Gastrocnemius medialis (tissue), 4 donors: ENCODE data around the gene FGFBP1. TPM values are rescaled to one million over a fixed set of nuclear protein-coding genes. Genes with fewer than 3 reads are reported as not detected.

ENCODE experiments used
- ATAC-seq, 2 donors: fragments of 150-250 bp; one replicate each; pipeline ENCODE4 v1.9.1; 2016
- DNase-seq, 2 donors: peaks; one replicate each; pipeline ENCODE4 v3.0.0-alpha.2; 2019
- H3K27ac ChIP-seq, 4 donors: fragments of 200-600 bp; sonication (generic); 1 replicate in 1 of 4; 2 replicates in 3 of 4; pipeline ENCODE4 v1.5.1; 2016 to 2018; ENCODE audit warnings: mild to moderate bottlenecking in 2 of 4, moderate library complexity in 1 of 4
- H3K27me3 ChIP-seq, 3 donors: fragments of 200-600 bp; sonication (generic) in 2 of 3; 1 replicate in 1 of 3; 2 replicates in 2 of 3; pipeline versions ENCODE4 v1.5.1 to v1.6.0; 2016 to 2019; ENCODE audit warnings: mild to moderate bottlenecking in 1 of 3, moderate library complexity in 1 of 3
- H3K36me3 ChIP-seq, 2 donors: fragments of 200-600 bp; sonication (generic) in 1 of 2; one replicate each; pipeline ENCODE4 v1.5.1; 2017 to 2018
- H3K4me1 ChIP-seq, 2 donors: fragments of 200-600 bp; sonication (generic) in 1 of 2; one replicate each; pipeline ENCODE4 v1.5.1; 2016 to 2017; ENCODE audit warnings: mild to moderate bottlenecking in 2 of 2
- H3K4me3 ChIP-seq, 4 donors: fragments of 200-600 bp; sonication (generic) in 3 of 4; 1 replicate in 1 of 4; 2 replicates in 3 of 4; pipeline ENCODE4 v1.5.1; 2016 to 2019; ENCODE audit warnings: mild to moderate bottlenecking in 2 of 4
- H3K9me3 ChIP-seq, 3 donors: fragments of 200-600 bp; sonication (generic) in 2 of 3; 1 replicate in 1 of 3; 2 replicates in 2 of 3; pipeline ENCODE4 v1.5.1; 2016 to 2019
- POLR2A ChIP-seq, 2 donors: fragments of 450-650 bp; IDR thresholded peaks; one replicate each; pipeline ENCODE4 v1.6.1; 2017; ENCODE audit warnings: antibody characterized with exemption in 2 of 2, mild to moderate bottlenecking in 2 of 2, moderate library complexity in 2 of 2
- in situ Hi-C, 4 donors: fragments of 200-750 bp; cut with MboI; loops; one replicate each; pipeline versions ENCODE4 v1.15.0 to v1.8.0; 2017; ENCODE audit warnings: low sequenced_read_pairs in 4 of 4
- intact Hi-C: fragments of 100-400 bp; cut with DNase I; formaldehyde crosslinking; loops from one replicate; pipeline ENCODE4 v1.15.1; 2023; ENCODE audit warnings: low total_unique reads
- total RNA-seq, 4 donors: library from RNA; depleted of rRNA; stranded (reverse); fragments of >200 nt; gene quantifications; one replicate each; pipeline versions ENCODE4 v1.1.0 to v1.2.3, GENCODE V29; 2016
- TF ChIP-seq, protein P1 (sequence below), 5 experiments: fragments of 450-650 bp in 3 of 5; fragments of 200-600 bp in 2 of 5; sonication (generic) in 2 of 5; IDR thresholded peaks in 4 of 5; conservative IDR thresholded peaks in 1 of 5; 1 replicate in 4 of 5; 2 replicates in 1 of 5; pipeline ENCODE4 v1.5.1; 2016 to 2019; ENCODE audit warnings: antibody characterized with exemption in 5 of 5, mild to moderate bottlenecking in 3 of 5, moderate library complexity in 3 of 5

FGFBP1 gene
- total RNA-seq, 4 donors from 2014 or later: not detected

- no peaks in the 10 kb centered on the region for H3K27me3 ChIP-seq
- no peak overlapping the region for H3K4me3 ChIP-seq
- no peaks in the 10 kb centered on the region for H3K4me1 ChIP-seq
- no peaks in the 10 kb centered on the region for H3K36me3 ChIP-seq
- H3K27ac ChIP-seq: no peak overlapping the region
- ATAC-seq (no peak), DNase-seq (no peak)
- intact Hi-C loops: no loop called here
- no peaks in the 10 kb centered on the region for H3K9me3 ChIP-seq
- no peak for TF ChIP-seq POLR2A (IDR thresholded peaks at IDR 0.05)
- TF ChIP-seq, protein P1, sequence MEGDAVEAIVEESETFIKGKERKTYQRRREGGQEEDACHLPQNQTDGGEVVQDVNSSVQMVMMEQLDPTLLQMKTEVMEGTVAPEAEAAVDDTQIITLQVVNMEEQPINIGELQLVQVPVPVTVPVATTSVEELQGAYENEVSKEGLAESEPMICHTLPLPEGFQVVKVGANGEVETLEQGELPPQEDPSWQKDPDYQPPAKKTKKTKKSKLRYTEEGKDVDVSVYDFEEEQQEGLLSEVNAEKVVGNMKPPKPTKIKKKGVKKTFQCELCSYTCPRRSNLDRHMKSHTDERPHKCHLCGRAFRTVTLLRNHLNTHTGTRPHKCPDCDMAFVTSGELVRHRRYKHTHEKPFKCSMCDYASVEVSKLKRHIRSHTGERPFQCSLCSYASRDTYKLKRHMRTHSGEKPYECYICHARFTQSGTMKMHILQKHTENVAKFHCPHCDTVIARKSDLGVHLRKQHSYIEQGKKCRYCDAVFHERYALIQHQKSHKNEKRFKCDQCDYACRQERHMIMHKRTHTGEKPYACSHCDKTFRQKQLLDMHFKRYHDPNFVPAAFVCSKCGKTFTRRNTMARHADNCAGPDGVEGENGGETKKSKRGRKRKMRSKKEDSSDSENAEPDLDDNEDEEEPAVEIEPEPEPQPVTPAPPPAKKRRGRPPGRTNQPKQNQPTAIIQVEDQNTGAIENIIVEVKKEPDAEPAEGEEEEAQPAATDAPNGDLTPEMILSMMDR (IDR thresholded peaks at IDR 0.05 in 4 of 5, conservative IDR thresholded peaks at IDR 0.05 in 1 of 5): no peak
- in situ Hi-C loops: loop anchor here in 1 of 4 donors (25.0 kb wide), 1 partner anchor 496 kb away; no protein-coding TSS in a partner anchor
Measured at GRCh38 chr4:15982842-15983524, 44.4 kb upstream of the FGFBP1 start.

DNA sequence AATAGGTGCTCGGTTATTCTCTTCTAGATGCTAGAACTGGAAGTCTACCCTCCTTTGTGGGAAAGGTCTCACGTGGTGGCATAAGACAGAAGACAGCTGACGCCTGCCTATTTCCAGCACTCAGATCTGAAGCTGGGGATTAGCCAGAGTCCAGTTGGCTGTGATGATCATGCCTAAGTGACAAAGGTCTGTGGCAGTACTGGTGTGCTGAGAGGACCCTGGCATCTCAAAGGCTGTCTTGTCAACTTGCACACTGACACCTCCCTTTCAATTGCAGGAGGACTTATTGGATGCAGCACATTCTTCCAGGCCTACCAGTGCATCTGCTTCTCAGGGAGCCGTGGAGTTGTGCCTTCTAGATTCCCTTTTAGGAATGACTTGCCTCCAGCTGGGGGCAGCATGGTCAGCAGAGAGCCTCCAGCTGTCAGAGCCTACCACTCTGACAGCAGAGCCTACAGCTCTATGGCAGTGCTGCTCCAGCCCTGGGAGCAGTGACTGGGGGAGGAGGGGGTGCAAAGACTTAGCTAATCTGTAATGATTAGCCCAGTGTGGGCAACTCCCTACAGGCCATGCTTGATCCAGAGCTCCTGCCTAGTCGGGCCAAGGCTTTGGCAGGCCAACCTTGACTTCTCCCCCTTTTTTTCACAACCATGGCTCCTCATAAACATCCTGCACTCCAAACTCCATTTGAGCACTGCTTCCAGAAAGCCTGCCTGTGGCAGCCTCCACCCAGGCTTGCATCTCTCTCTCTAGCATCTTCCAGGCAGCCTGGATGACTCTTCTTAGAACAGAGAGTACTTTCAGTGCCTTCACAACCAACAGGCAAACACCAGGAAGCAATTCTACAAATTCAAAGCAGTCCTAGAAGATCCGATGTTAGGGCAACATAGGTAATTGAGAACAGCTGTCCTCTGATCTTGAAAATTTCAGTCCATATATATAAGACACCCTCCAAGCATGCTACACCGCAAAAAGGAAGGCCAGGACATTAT is 38.2 kb upstream of the FGFBP1 start:
- H3K27ac ChIP-seq: no peak overlapping the region
- in situ Hi-C loops (loop anchor here in 1 of 4 donors (25.0 kb wide), 1 partner anchor 489 kb away; no protein-coding TSS in a partner anchor), intact Hi-C loops (no loop called here)
- no peaks in the 10 kb centered on the region for H3K27me3 ChIP-seq
- ATAC-seq: peak; percentile 62 to 78
- no peak overlapping the region for H3K4me3 ChIP-seq
- no peaks in the 10 kb centered on the region for H3K36me3 ChIP-seq
- DNase-seq: no peak
- H3K9me3 ChIP-seq: no peaks in the 10 kb centered on the region
- TF ChIP-seq POLR2A (IDR thresholded peaks at IDR 0.05): no peak
- TF ChIP-seq, protein P1 (IDR thresholded peaks at IDR 0.05 in 4 of 5, conservative IDR thresholded peaks at IDR 0.05 in 1 of 5): no peak
- no peaks in the 10 kb centered on the region for H3K4me1 ChIP-seq

DNA sequence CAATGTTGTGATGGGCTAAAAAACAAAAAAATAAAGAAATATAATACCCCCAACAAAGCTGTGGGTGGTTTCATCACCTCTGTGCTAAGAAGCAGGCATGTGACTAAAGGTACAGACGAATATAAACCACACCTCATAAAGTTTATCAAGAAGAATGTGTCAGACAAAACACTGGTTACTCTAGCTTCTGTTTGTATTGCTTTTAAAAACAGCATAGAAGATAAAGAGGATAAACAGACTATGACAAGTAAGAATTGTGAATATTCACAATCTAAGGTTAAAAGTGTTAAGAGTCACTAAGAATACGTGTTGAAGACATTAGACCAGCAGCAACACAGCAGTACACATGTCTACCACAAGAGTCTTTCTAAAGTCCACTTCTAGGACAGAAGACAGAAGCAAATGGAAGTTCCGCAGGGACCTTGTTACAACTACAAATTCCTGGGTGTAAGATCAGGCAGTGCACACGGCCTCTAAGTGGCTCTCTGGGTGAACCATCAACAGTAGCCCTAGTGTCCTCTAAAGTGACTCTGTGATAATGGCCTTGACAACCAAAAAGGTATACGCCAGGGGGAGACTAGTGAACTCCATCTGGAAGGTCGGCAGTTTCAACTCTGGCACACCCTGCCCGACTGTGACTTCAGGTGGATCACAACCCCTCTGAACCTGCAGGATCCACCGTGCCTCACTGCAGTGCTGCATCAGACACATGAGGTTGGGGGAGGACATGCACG is 32.7 kb upstream of the FGFBP1 start:
- Histone ChIP-seq H3K9me3 (no peaks in the 10 kb centered on the region), H3K27me3 (no peaks in the 10 kb centered on the region), H3K4me1 (no peaks in the 10 kb centered on the region), H3K27ac (no peak overlapping the region), H3K36me3 (no peaks in the 10 kb centered on the region), H3K4me3 (no peak overlapping the region)
- TF ChIP-seq, protein P1 (IDR thresholded peaks at IDR 0.05 in 4 of 5, conservative IDR thresholded peaks at IDR 0.05 in 1 of 5): no peak
- TF ChIP-seq POLR2A (IDR thresholded peaks at IDR 0.05): no peak
- ATAC-seq (no peak), DNase-seq (no peak)
- intact Hi-C loops: no loop called here
- in situ Hi-C loops: loop anchor here in 1 of 4 donors (25.0 kb wide), 2 partner anchors 234 to 484 kb away; no protein-coding TSS in a partner anchor

- H3K36me3 ChIP-seq: no peaks in the 10 kb centered on the region
- DNase-seq (no peak), ATAC-seq (no peak)
- no peak overlapping the region for H3K27ac ChIP-seq
- H3K4me1 ChIP-seq: no peaks in the 10 kb centered on the region
- no peaks in the 10 kb centered on the region for H3K9me3 ChIP-seq
- TF ChIP-seq POLR2A (IDR thresholded peaks at IDR 0.05): no peak
- TF ChIP-seq, protein P1 (IDR thresholded peaks at IDR 0.05 in 4 of 5, conservative IDR thresholded peaks at IDR 0.05 in 1 of 5): no peak
- in situ Hi-C loops: loop anchor here in 1 of 4 donors (25.0 kb wide), 2 partner anchors 231 to 481 kb away; no protein-coding TSS in a partner anchor
- H3K4me3 ChIP-seq: no peak overlapping the region
- intact Hi-C loops: no loop called here
- H3K27me3 ChIP-seq: no peaks in the 10 kb centered on the region
Measured at GRCh38 chr4:15968551-15969300, 30.2 kb upstream of the FGFBP1 start.
